ENCODE results near the gene FOCAD.

GRCh38 chr9:20940447-20941173 is 256.6 kb downstream of the FOCAD start:
- TF ChIP-seq ZSCAN29 (IDR thresholded peaks at IDR 0.05), result no peak
- TF ChIP-seq ETV6 (conservative IDR thresholded peaks at IDR 0.05 in 1 of 2, IDR thresholded peaks at IDR 0.05 in 1 of 2; ENCODE audit: borderline replicate concordance in 1 of 2, low read depth in 1 of 2), result no peak
- no peak for TF ChIP-seq MAX (IDR thresholded peaks at IDR 0.05; ENCODE audit: low read depth, low read length)
- no peak for TF ChIP-seq CTCF (IDR thresholded peaks at IDR 0.05 in 2 of 3, conservative IDR thresholded peaks at IDR 0.05 in 1 of 3; ENCODE audit: control insufficient read depth in 2 of 3, extremely low read depth in 1 of 3, insufficient read depth in 1 of 3, low read depth in 3 of 3, low read length in 3 of 3)
- no peak for TF ChIP-seq POLR2A (IDR thresholded peaks at IDR 0.05; ENCODE audit: low read depth, low read length)
- no peak for TF ChIP-seq CEBPZ (IDR thresholded peaks at IDR 0.05; ENCODE audit: low read depth, low read length)
